Measurements from ENCODE around the gene KDM4D. TPM values are rescaled to one million over a fixed set of nuclear protein-coding genes. Genes with fewer than 3 reads are reported as not detected.

Gene KDM4D
- total RNA-seq, 4 donors from 2014 or later: 0.16 to 0.88 (median 0.46) TPM

DNA sequence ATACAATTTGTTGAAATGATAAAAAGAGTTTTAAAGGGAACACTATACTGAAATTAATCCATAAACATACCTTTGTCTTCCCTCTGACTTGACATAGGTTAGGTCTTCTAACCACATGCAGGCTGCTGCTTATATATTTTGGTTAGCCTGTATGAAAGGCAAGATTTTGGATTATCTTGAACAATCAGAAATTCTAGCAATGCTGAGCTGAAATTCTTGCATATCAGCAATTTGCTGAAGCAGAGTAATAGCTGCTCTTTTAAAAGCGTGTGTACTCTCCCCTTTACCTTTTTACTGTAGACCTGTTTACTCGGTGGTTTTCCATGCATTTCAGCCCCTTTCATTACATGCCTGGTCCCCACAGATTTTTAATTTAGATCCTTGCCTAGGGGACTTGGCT lies 34.2 kb upstream of the KDM4D start:
- TF ChIP-seq, protein P1, sequence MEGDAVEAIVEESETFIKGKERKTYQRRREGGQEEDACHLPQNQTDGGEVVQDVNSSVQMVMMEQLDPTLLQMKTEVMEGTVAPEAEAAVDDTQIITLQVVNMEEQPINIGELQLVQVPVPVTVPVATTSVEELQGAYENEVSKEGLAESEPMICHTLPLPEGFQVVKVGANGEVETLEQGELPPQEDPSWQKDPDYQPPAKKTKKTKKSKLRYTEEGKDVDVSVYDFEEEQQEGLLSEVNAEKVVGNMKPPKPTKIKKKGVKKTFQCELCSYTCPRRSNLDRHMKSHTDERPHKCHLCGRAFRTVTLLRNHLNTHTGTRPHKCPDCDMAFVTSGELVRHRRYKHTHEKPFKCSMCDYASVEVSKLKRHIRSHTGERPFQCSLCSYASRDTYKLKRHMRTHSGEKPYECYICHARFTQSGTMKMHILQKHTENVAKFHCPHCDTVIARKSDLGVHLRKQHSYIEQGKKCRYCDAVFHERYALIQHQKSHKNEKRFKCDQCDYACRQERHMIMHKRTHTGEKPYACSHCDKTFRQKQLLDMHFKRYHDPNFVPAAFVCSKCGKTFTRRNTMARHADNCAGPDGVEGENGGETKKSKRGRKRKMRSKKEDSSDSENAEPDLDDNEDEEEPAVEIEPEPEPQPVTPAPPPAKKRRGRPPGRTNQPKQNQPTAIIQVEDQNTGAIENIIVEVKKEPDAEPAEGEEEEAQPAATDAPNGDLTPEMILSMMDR (IDR thresholded peaks at IDR 0.05; ENCODE audit: low read depth): no peak

DNA sequence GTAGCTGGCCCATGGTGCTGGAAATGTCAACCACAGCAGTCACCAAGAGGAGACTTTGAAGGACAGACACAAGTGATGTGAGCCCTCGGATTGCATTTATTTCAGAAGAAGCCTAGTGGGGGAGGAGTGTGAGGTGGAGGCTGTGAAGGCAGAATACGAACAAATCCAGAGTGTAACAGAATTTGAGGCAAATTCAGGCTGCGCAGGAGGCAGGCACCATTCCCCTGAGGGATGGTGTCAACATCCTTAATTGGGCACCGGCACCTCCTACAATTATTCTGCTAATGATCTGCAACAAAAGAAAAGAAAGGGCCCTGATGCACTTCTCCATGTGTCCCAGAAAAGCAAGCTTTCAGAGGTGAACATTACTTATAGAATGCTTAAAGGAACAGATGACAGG lies 32.4 kb upstream of the KDM4D start:
- TF ChIP-seq, protein P1 (IDR thresholded peaks at IDR 0.05; ENCODE audit: low read depth): no peak

DNA sequence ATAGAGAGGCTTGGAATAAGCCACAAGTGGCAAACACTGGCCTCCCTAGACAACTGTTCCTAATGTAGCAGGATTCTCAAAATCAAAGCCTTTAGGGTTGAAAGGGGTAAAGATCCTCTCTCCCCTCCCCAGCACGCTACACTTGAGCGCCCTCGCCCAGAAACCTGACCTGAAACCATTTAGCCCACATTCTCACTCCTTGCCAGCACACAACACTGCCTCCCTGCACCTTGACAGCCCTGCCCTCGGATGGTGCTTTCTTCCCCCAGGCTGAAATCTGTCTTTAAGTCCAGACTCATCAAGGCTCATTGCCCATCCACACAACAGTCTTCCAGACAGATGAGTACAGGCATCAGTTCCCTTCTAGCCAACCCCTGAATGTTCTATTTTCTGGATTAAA lies 26.7 kb upstream of the KDM4D start:
- TF ChIP-seq, protein P1 (IDR thresholded peaks at IDR 0.05; ENCODE audit: low read depth): no peak

DNA sequence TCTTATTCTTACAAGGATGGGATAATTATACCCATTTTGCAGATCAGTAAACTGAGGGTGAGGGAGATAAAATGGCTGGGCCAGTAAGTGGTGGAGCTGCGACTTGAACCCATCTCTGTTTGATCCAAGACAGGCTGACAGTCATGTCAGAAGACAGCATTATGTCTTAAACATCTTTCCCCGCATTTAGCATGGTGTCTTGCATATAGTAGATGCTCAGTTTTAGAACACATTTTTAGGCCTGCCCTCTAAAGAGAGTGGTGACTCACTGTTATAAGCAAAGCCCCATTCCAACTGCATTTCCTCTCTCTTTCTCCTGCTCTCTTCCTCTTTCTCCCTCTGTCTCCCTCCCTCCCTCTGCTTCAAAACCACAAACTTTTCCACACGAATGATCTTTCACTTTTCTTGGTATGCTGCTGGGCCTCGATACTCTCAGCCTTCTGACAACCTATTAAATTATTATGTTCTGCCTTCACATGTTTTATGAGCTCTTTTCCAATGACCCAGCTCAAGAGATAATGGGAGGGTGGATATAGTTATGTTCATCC lies 25.4 kb upstream of the KDM4D start:
- TF ChIP-seq, protein P1 (IDR thresholded peaks at IDR 0.05; ENCODE audit: low read depth): no peak

DNA sequence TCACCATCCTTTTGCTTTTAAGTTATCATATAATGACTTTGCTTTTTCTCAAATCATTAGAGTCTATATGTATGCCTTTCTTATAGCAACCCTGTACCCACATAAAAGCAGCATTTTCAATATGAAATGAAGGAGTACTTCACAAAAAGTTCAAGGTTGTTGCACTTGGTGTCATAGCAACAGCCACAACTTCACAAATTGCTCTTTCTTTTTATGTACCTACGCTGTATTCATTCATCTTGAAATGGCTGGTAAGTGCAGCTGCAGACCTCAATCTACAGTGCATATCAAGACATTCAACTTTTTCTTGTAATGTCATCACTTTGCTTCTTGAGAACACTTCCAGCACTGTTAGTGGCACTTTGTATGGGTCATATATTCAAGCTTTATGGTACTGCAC lies 18.8 kb upstream of the KDM4D start:
- TF ChIP-seq, protein P1 (IDR thresholded peaks at IDR 0.05; ENCODE audit: low read depth): no peak

DNA sequence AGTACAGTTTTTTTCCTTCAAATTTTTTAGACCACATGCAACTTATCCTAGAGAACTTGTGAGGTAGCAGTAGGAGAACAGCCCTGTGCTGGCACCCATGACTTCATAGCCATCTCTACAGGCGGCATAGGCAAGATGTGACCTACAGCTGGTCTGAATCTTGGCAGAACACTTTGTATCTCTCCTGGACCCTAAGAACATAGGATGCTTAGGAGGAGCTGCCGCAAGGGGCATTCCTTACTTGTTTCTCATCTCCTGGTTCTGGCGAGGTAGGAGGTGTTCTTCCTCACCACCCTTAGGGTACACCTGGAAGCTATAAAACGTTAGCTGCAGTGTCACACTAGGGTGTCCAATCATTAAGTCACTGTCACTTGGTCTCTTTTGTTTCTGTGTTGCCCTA lies 16.5 kb upstream of the KDM4D start:
- TF ChIP-seq, protein P1 (IDR thresholded peaks at IDR 0.05; ENCODE audit: low read depth): no peak

DNA sequence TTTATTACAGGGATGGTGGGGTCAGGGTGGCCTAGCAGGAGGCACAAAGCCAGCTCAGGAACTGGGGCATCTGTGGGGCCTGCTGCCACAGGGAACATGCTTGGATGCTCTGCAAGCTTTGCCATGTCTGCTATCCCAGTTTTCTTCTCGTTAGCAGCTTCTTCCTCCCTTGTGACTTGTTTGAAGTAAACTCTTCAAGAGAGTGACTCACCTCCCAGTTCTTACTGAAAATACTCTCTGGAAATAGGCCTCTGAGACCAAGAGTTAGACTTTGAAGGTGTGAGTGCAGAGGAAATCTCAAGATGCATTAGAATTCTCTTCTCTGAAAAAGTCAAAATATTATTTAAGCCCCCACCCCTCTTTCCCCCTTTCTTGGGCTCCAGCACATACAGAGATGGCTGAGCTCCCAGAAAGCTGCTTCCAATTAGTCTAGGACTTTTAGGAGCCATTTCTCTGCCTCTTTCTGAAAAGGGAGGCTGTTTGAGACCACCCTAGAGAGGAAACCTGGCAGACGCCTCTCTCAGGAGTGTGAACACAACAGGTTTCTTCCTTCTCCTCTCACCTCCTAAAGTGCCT lies 15.3 kb upstream of the KDM4D start:
- TF ChIP-seq, protein P1 (IDR thresholded peaks at IDR 0.05; ENCODE audit: low read depth): no peak

All from subcutaneous adipose tissue (tissue), 4 donors.